ENCODE measurements around the gene PPM1A.

PPM1A gene

DNA sequence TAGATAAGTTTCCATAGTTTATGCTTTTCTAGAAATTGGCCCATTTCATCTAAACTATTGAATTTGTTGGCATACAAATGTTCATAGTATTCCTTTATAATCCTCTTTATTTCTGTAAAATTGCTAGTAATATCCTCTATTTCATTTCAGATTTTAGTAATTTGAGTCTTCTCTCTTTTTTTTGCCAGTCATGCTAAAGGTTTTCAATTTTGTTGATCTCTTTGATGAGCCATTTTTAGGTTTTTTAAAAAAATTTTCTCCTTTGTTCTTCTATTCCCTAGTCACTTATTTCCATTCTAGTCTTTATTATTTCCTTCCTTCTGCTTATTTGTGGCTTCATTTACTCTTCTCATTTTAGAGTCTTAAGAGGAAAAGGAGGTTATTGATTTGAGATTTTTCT is 19.4 kb upstream of the PPM1A start:
- H3K27ac ChIP-seq (ENCODE audit: extremely low read depth, low read depth, low read length), result no peak overlapping the region
- TF ChIP-seq, protein P1, sequence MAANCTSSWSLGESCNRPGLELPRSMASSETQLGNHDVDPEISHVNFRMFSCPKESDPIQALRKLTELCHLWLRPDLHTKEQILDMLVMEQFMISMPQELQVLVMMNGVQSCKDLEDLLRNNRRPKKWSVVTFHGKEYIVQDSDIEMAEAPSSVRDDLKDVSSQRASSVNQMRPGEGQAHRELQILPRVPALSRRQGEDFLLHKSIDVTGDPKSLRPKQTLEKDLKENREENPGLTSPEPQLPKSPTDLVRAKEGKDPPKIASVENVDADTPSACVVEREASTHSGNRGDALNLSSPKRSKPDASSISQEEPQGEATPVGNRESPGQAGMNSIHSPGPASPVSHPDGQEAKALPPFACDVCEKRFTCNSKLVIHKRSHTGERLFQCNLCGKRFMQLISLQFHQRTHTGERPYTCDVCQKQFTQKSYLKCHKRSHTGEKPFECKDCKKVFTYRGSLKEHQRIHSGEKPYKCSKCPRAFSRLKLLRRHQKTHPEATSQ (tag by site-specific recombination; IDR thresholded peaks at IDR 0.05), result no peak
- TF ChIP-seq, protein P2, sequence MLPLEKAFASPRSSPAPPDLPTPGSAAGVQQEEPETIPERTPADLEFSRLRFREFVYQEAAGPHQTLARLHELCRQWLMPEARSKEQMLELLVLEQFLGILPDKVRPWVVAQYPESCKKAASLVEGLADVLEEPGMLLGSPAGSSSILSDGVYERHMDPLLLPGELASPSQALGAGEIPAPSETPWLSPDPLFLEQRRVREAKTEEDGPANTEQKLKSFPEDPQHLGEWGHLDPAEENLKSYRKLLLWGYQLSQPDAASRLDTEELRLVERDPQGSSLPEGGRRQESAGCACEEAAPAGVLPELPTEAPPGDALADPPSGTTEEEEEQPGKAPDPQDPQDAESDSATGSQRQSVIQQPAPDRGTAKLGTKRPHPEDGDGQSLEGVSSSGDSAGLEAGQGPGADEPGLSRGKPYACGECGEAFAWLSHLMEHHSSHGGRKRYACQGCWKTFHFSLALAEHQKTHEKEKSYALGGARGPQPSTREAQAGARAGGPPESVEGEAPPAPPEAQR (tag by site-specific recombination; IDR thresholded peaks at IDR 0.05), result no peak
- TF ChIP-seq SP7 (tag by site-specific recombination; IDR thresholded peaks at IDR 0.05) (no peak), ZNF621 (tag by site-specific recombination; IDR thresholded peaks at IDR 0.05) (no peak), ZNF155 (tag by site-specific recombination; IDR thresholded peaks at IDR 0.05) (no peak), ZNF174 (tag by site-specific recombination; IDR thresholded peaks at IDR 0.05) (no peak), YY2 (tag by site-specific recombination; IDR thresholded peaks at IDR 0.05) (no peak), ZNF324 (tag by site-specific recombination; IDR thresholded peaks at IDR 0.05) (no peak), KLF7 (tag by site-specific recombination; IDR thresholded peaks at IDR 0.05; ENCODE audit: borderline replicate concordance) (no peak)
- TF ChIP-seq, protein P3, sequence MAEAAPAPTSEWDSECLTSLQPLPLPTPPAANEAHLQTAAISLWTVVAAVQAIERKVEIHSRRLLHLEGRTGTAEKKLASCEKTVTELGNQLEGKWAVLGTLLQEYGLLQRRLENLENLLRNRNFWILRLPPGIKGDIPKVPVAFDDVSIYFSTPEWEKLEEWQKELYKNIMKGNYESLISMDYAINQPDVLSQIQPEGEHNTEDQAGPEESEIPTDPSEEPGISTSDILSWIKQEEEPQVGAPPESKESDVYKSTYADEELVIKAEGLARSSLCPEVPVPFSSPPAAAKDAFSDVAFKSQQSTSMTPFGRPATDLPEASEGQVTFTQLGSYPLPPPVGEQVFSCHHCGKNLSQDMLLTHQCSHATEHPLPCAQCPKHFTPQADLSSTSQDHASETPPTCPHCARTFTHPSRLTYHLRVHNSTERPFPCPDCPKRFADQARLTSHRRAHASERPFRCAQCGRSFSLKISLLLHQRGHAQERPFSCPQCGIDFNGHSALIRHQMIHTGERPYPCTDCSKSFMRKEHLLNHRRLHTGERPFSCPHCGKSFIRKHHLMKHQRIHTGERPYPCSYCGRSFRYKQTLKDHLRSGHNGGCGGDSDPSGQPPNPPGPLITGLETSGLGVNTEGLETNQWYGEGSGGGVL (tag by site-specific recombination; IDR thresholded peaks at IDR 0.05), result no peak
- TF ChIP-seq, protein P4, sequence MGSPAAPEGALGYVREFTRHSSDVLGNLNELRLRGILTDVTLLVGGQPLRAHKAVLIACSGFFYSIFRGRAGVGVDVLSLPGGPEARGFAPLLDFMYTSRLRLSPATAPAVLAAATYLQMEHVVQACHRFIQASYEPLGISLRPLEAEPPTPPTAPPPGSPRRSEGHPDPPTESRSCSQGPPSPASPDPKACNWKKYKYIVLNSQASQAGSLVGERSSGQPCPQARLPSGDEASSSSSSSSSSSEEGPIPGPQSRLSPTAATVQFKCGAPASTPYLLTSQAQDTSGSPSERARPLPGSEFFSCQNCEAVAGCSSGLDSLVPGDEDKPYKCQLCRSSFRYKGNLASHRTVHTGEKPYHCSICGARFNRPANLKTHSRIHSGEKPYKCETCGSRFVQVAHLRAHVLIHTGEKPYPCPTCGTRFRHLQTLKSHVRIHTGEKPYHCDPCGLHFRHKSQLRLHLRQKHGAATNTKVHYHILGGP (tag by site-specific recombination; IDR thresholded peaks at IDR 0.05), result no peak
- TF ChIP-seq, protein P5, sequence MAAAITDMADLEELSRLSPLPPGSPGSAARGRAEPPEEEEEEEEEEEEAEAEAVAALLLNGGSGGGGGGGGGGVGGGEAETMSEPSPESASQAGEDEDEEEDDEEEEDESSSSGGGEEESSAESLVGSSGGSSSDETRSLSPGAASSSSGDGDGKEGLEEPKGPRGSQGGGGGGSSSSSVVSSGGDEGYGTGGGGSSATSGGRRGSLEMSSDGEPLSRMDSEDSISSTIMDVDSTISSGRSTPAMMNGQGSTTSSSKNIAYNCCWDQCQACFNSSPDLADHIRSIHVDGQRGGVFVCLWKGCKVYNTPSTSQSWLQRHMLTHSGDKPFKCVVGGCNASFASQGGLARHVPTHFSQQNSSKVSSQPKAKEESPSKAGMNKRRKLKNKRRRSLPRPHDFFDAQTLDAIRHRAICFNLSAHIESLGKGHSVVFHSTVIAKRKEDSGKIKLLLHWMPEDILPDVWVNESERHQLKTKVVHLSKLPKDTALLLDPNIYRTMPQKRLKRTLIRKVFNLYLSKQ (tag by site-specific recombination; IDR thresholded peaks at IDR 0.05; ENCODE audit: borderline replicate concordance), result no peak
- TF ChIP-seq, protein P6, sequence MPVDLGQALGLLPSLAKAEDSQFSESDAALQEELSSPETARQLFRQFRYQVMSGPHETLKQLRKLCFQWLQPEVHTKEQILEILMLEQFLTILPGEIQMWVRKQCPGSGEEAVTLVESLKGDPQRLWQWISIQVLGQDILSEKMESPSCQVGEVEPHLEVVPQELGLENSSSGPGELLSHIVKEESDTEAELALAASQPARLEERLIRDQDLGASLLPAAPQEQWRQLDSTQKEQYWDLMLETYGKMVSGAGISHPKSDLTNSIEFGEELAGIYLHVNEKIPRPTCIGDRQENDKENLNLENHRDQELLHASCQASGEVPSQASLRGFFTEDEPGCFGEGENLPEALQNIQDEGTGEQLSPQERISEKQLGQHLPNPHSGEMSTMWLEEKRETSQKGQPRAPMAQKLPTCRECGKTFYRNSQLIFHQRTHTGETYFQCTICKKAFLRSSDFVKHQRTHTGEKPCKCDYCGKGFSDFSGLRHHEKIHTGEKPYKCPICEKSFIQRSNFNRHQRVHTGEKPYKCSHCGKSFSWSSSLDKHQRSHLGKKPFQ (tag by site-specific recombination; IDR thresholded peaks at IDR 0.05), result no peak
- no peaks in the 10 kb centered on the region for H3K9me3 ChIP-seq (ENCODE audit: control insufficient read depth, insufficient read depth, low read depth, low read length)
- POLR2A ChIA-PET, result no interaction called here
- H3K36me3 ChIP-seq (ENCODE audit: control insufficient read depth in 2 of 2, insufficient read depth in 1 of 2, low read length in 2 of 2), result no peaks in the 10 kb centered on the region
- CTCF ChIA-PET, result interaction anchor here (0.6 kb wide), 1 partner anchor 121 kb away, joined by 3 read pairs; no protein-coding TSS in a partner anchor
- H3K4me3 ChIP-seq (ENCODE audit: low read depth, low read length), result no peak overlapping the region
- H3K4me1 ChIP-seq (ENCODE audit: control insufficient read depth, insufficient read depth, low read length), result no peaks in the 10 kb centered on the region

DNA sequence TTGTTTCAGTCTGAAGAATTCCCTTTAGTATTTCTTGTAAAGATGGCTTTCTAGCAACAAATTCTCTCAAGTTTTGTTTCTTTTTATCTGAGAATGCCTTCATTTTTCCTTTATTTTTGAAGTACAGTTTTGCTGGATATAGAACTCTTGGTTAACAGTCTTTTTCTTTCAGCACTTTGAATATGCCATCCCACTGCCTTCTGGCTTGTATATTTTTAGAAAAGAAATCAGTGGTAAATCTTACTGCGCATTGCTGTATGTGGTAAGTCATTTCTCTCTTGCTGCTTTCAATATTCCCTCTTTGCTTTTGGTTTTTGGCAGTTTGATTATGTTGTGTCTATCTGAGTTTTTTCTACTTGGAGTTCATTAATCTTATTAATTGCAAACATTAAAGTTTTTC is 16.8 kb upstream of the PPM1A start:
- TF ChIP-seq TRIM28 (IDR thresholded peaks at IDR 0.05; ENCODE audit: borderline replicate concordance, low read length) (0 out of 2 replicates have a peak, but pooled peaks have one; percentile 20), SETDB1 (IDR thresholded peaks at IDR 0.05; ENCODE audit: insufficient read length, low read length) (peak; percentile 96), FEZF1 (tag by site-specific recombination; IDR thresholded peaks at IDR 0.05) (no peak), ZNF776 (tag by site-specific recombination; IDR thresholded peaks at IDR 0.05; ENCODE audit: borderline replicate concordance) (no peak), ZNF555 (tag by site-specific recombination; conservative IDR thresholded peaks at IDR 0.05) (no peak), ZNF670 (tag by site-specific recombination; IDR thresholded peaks at IDR 0.05; ENCODE audit: low read depth) (no peak)
- H3K9me3 ChIP-seq (ENCODE audit: control insufficient read depth, insufficient read depth, low read depth, low read length), result no peaks in the 10 kb centered on the region
- ChIA-PET POLR2A (no interaction called here), CTCF (no interaction called here)
- no peak overlapping the region for H3K4me3 ChIP-seq (ENCODE audit: low read depth, low read length)
- no peaks in the 10 kb centered on the region for H3K36me3 ChIP-seq (ENCODE audit: control insufficient read depth in 2 of 2, insufficient read depth in 1 of 2, low read length in 2 of 2)
- H3K27ac ChIP-seq (ENCODE audit: extremely low read depth, low read depth, low read length), result no peak overlapping the region
- no peaks in the 10 kb centered on the region for H3K4me1 ChIP-seq (ENCODE audit: control insufficient read depth, insufficient read depth, low read length)

Data from HEK293 (cell line).